Stimulated activated CD8-positive, alpha-beta memory T cell treated with anti-CD3 and anti-CD28 coated beads, Interleukin-2, amount 100 ng/mL, for 48 hours (primary cell): ENCODE data around the gene KRTAP5-10.
A peak's percentile ranks its signal among the peaks of the same experiment; 100 is the strongest.
"Not testable (repeated sequence)": the region's sequence is repeated elsewhere in the genome, so short reads cannot be mapped to it uniquely, and the experiment has no call there.

Source experiments
- DNase-seq, 2 donors: peaks; one replicate each; pipeline ENCODE4 v3.0.0-alpha.2; 2020; ENCODE audit warnings: low read depth in 2 of 2

KRTAP5-10 gene

GRCh38 chr11:71572811-71573210 lies 7.4 kb downstream of the KRTAP5-10 start:
- no peak for DNase-seq

- no peak for DNase-seq
Observed at GRCh38 chr11:71574418-71574817, 9.1 kb downstream of the KRTAP5-10 start.

- no peak for DNase-seq
Observed at GRCh38 chr11:71575723-71576424, 10.5 kb downstream of the KRTAP5-10 start.

GRCh38 chr11:71576688-71577465 lies 11.5 kb downstream of the KRTAP5-10 start:
- DNase-seq = not testable (repeated sequence)

- DNase-seq = no peak
Observed at GRCh38 chr11:71577469-71578004, 12.2 kb downstream of the KRTAP5-10 start.

- DNase-seq = not testable (repeated sequence)
Observed at GRCh38 chr11:71579513-71579912, 14.2 kb downstream of the KRTAP5-10 start.

GRCh38 chr11:71580057-71581003 lies 15.0 kb downstream of the KRTAP5-10 start:
- DNase-seq = peak in 1 of 2 donors; percentile 7

- DNase-seq = no peak
Observed at GRCh38 chr11:71581826-71582225, 16.5 kb downstream of the KRTAP5-10 start.

GRCh38 chr11:71582309-71582895 lies 17.0 kb downstream of the KRTAP5-10 start, which contains the start of gene KRTAP5-11:
TSS of gene KRTAP5-11 (minus strand) at chr11:71582875. CDS start at chr11:71582837, 38 bp downstream.
- DNase-seq = no peak

- DNase-seq = not testable (repeated sequence)
Observed at GRCh38 chr11:71582969-71583368, 17.6 kb downstream of the KRTAP5-10 start.

GRCh38 chr11:71585673-71586072 lies 20.3 kb downstream of the KRTAP5-10 start:
- DNase-seq = not testable (repeated sequence)

- DNase-seq = not testable (repeated sequence)
Observed at GRCh38 chr11:71588314-71588713, 23.0 kb downstream of the KRTAP5-10 start.

- peak; percentile 9 to 58 for DNase-seq
Observed at GRCh38 chr11:71588822-71589545, 23.6 kb downstream of the KRTAP5-10 start.

- not testable (repeated sequence) for DNase-seq
Observed at GRCh38 chr11:71589546-71589920, 24.2 kb downstream of the KRTAP5-10 start.

- not testable (repeated sequence) for DNase-seq
Observed at GRCh38 chr11:71603221-71603620, 37.9 kb downstream of the KRTAP5-10 start.

GRCh38 chr11:71604798-71605488 lies 39.6 kb downstream of the KRTAP5-10 start:
- not testable (repeated sequence) for DNase-seq

- not testable (repeated sequence) for DNase-seq
Observed at GRCh38 chr11:71606853-71607519, 41.6 kb downstream of the KRTAP5-10 start.

- not testable (repeated sequence) for DNase-seq
Observed at GRCh38 chr11:71607520-71608216, 42.3 kb downstream of the KRTAP5-10 start.
